Thyroid gland (tissue), 4 donors: ENCODE measurements around the gene UROC1.

Experiments
- CTCF ChIP-seq, 6 experiments: fragments of 200-600 bp in 3 of 6; fragments of 450-650 bp in 3 of 6; sonication (generic) in 3 of 6; IDR thresholded peaks; one replicate each; pipeline ENCODE4 v1.5.1; 2016 to 2019; ENCODE audit warnings: antibody characterized with exemption in 6 of 6, mild to moderate bottlenecking in 2 of 6, inconsistent platforms in 1 of 6, moderate library complexity in 1 of 6
- POLR2A ChIP-seq, 2 donors: fragments of 450-650 bp; IDR thresholded peaks; one replicate each; pipeline ENCODE4 v1.6.1; 2017; ENCODE audit warnings: antibody characterized with exemption in 2 of 2, mild to moderate bottlenecking in 2 of 2, moderate library complexity in 1 of 2

GRCh38 chr3:126527006-126527405 lies 9.4 kb upstream of the UROC1 start:
- no peak for TF ChIP-seq CTCF (IDR thresholded peaks at IDR 0.05)
- TF ChIP-seq POLR2A (IDR thresholded peaks at IDR 0.05), result no peak
